GM18508 (cell line): ENCODE data around the gene RTTN.
A peak's percentile ranks its signal among the peaks of the same experiment; 100 is the strongest.

ENCODE experiments used
- ATAC-seq: cut with Tn5 transposase; IDR thresholded peaks from one replicate; pipeline ENCODE4 v1.9.1; 2021; ENCODE audit warnings: moderate number of reproducible peaks; ENCODE audit not compliant: insufficient read depth, unreplicated experiment

Gene RTTN

GRCh38 chr18:70158992-70159717, 46.3 kb downstream of the RTTN start:
- peak; percentile 73 for ATAC-seq

GRCh38 chr18:70156886-70157285, 48.6 kb downstream of the RTTN start:
- ATAC-seq: no peak

- ATAC-seq: no peak
Observed at GRCh38 chr18:70154591-70155194, 50.8 kb downstream of the RTTN start.

GRCh38 chr18:70151614-70152013, 53.9 kb downstream of the RTTN start:
- no peak for ATAC-seq

- ATAC-seq: no peak
Observed at GRCh38 chr18:70149616-70150301, 55.7 kb downstream of the RTTN start.

GRCh38 chr18:70149156-70149555, 56.3 kb downstream of the RTTN start:
- no peak for ATAC-seq

GRCh38 chr18:70148039-70148938, 57.2 kb downstream of the RTTN start:
- ATAC-seq: no peak

- no peak for ATAC-seq
Observed at GRCh38 chr18:70146174-70146573, 59.3 kb downstream of the RTTN start.

- ATAC-seq: no peak
Observed at GRCh38 chr18:70142001-70142400, 63.5 kb downstream of the RTTN start.

- ATAC-seq: no peak
Observed at GRCh38 chr18:70139138-70139537, 66.3 kb downstream of the RTTN start.

GRCh38 chr18:70135604-70136003, 69.9 kb downstream of the RTTN start:
- no peak for ATAC-seq

GRCh38 chr18:70132999-70133398, 72.5 kb downstream of the RTTN start:
- ATAC-seq: no peak

GRCh38 chr18:70128271-70128670, 77.2 kb downstream of the RTTN start:
- no peak for ATAC-seq

GRCh38 chr18:70127359-70127758, 78.1 kb downstream of the RTTN start:
- no peak for ATAC-seq

GRCh38 chr18:70126832-70127231, 78.7 kb downstream of the RTTN start:
- ATAC-seq: no peak

GRCh38 chr18:70124139-70124538, 81.3 kb downstream of the RTTN start:
- no peak for ATAC-seq

GRCh38 chr18:70121842-70122241, 83.6 kb downstream of the RTTN start:
- ATAC-seq: no peak

GRCh38 chr18:70116949-70117348, 88.5 kb downstream of the RTTN start:
- no peak for ATAC-seq

GRCh38 chr18:70113511-70113910, 92.0 kb downstream of the RTTN start:
- ATAC-seq: no peak

- ATAC-seq: no peak
Observed at GRCh38 chr18:70110678-70111077, 94.8 kb downstream of the RTTN start.

GRCh38 chr18:70107091-70107490, 98.4 kb downstream of the RTTN start:
- ATAC-seq: no peak
